HEK293 (cell line): Measurements from ENCODE around the gene ACTL6A.

ENCODE experiments used
- ZNF510 ChIP-seq: fragments of 450-650 bp; formaldehyde crosslinking; IDR thresholded peaks from 2 replicates; pipeline ENCODE4 v1.5.1; 2018; ENCODE audit warnings: mild to moderate bottlenecking, missing genetic modification characterization, missing biosample characterization; ENCODE audit not compliant: insufficient replicate concordance
- ZXDB ChIP-seq: fragments of 450-650 bp; formaldehyde crosslinking; IDR thresholded peaks from 2 replicates; pipeline ENCODE4 v1.5.1; 2016; ENCODE audit warnings: missing biosample characterization, missing genetic modification characterization
- TF ChIP-seq, protein P1 (sequence below): fragments of 450-650 bp; formaldehyde crosslinking; IDR thresholded peaks from 2 replicates; pipeline ENCODE4 v1.5.1; 2016; ENCODE audit warnings: missing biosample characterization, missing genetic modification characterization
- TF ChIP-seq, protein P2 (sequence below): fragments of 450-650 bp; formaldehyde crosslinking; IDR thresholded peaks from 2 replicates; pipeline ENCODE4 v1.5.1; 2017; ENCODE audit warnings: missing biosample characterization, missing genetic modification characterization
- TF ChIP-seq, protein P3 (sequence below): fragments of 450-650 bp; formaldehyde crosslinking; IDR thresholded peaks from 2 replicates; pipeline ENCODE4 v1.5.1; 2017; ENCODE audit warnings: missing biosample characterization, missing genetic modification characterization
- TF ChIP-seq, protein P4 (sequence below): fragments of 450-650 bp; formaldehyde crosslinking; IDR thresholded peaks from 2 replicates; pipeline ENCODE4 v1.5.1; 2017; ENCODE audit warnings: missing biosample characterization, mild to moderate bottlenecking, missing genetic modification characterization, moderate library complexity
- TF ChIP-seq, protein P5 (sequence below): fragments of 450-650 bp; formaldehyde crosslinking; IDR thresholded peaks from 2 replicates; pipeline ENCODE4 v1.5.1; 2016; ENCODE audit warnings: missing biosample characterization, missing genetic modification characterization, borderline replicate concordance

DNA sequence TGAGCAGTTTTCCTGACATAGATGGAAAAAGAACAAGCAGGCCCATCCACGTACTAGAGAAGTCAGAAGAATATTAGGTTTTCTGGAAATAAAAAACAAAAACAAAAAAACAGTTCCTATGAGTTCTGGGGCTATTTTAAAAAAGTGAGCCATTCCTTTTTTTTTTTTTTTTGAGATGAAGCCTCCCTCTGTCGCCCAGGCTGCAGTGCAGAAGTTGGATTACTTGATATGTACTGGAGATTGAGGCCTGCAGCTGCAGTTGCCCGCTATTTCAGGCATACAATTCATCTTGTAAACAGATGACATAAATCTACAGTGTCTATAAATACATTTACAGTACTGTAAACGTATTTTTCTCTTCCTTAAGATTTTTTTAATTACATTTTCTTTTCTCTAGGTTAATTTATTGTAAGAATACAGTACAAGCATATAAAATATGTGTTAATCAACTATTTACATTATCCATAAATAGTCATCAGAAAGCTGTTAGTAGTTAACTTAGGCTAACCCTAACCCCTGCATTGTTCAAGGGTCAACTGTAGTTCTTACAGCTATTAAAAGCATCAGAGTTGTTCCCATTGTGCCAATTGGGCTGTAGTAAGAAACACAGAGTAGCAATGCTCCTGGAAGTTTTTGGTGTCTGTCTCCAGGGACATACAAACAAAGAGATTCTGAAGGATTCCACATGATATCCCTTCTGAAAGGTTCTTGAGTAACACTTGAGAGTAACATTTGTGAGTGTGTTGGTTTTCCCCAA, 11.2 kb upstream of the ACTL6A start:
- TF ChIP-seq, protein P1, sequence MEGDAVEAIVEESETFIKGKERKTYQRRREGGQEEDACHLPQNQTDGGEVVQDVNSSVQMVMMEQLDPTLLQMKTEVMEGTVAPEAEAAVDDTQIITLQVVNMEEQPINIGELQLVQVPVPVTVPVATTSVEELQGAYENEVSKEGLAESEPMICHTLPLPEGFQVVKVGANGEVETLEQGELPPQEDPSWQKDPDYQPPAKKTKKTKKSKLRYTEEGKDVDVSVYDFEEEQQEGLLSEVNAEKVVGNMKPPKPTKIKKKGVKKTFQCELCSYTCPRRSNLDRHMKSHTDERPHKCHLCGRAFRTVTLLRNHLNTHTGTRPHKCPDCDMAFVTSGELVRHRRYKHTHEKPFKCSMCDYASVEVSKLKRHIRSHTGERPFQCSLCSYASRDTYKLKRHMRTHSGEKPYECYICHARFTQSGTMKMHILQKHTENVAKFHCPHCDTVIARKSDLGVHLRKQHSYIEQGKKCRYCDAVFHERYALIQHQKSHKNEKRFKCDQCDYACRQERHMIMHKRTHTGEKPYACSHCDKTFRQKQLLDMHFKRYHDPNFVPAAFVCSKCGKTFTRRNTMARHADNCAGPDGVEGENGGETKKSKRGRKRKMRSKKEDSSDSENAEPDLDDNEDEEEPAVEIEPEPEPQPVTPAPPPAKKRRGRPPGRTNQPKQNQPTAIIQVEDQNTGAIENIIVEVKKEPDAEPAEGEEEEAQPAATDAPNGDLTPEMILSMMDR (tag by site-specific recombination) = no peak
- TF ChIP-seq ZXDB (tag by site-specific recombination) (no peak), ZNF510 (tag by site-specific recombination) (no peak)
- TF ChIP-seq, protein P2, sequence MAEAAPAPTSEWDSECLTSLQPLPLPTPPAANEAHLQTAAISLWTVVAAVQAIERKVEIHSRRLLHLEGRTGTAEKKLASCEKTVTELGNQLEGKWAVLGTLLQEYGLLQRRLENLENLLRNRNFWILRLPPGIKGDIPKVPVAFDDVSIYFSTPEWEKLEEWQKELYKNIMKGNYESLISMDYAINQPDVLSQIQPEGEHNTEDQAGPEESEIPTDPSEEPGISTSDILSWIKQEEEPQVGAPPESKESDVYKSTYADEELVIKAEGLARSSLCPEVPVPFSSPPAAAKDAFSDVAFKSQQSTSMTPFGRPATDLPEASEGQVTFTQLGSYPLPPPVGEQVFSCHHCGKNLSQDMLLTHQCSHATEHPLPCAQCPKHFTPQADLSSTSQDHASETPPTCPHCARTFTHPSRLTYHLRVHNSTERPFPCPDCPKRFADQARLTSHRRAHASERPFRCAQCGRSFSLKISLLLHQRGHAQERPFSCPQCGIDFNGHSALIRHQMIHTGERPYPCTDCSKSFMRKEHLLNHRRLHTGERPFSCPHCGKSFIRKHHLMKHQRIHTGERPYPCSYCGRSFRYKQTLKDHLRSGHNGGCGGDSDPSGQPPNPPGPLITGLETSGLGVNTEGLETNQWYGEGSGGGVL (tag by site-specific recombination) = no peak
- TF ChIP-seq, protein P3, sequence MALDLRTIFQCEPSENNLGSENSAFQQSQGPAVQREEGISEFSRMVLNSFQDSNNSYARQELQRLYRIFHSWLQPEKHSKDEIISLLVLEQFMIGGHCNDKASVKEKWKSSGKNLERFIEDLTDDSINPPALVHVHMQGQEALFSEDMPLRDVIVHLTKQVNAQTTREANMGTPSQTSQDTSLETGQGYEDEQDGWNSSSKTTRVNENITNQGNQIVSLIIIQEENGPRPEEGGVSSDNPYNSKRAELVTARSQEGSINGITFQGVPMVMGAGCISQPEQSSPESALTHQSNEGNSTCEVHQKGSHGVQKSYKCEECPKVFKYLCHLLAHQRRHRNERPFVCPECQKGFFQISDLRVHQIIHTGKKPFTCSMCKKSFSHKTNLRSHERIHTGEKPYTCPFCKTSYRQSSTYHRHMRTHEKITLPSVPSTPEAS (tag by site-specific recombination) = no peak
- TF ChIP-seq, protein P4, sequence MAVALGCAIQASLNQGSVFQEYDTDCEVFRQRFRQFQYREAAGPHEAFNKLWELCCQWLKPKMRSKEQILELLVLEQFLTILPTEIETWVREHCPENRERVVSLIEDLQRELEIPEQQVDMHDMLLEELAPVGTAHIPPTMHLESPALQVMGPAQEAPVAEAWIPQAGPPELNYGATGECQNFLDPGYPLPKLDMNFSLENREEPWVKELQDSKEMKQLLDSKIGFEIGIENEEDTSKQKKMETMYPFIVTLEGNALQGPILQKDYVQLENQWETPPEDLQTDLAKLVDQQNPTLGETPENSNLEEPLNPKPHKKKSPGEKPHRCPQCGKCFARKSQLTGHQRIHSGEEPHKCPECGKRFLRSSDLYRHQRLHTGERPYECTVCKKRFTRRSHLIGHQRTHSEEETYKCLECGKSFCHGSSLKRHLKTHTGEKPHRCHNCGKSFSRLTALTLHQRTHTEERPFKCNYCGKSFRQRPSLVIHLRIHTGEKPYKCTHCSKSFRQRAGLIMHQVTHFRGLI (tag by site-specific recombination) = no peak
- TF ChIP-seq, protein P5, sequence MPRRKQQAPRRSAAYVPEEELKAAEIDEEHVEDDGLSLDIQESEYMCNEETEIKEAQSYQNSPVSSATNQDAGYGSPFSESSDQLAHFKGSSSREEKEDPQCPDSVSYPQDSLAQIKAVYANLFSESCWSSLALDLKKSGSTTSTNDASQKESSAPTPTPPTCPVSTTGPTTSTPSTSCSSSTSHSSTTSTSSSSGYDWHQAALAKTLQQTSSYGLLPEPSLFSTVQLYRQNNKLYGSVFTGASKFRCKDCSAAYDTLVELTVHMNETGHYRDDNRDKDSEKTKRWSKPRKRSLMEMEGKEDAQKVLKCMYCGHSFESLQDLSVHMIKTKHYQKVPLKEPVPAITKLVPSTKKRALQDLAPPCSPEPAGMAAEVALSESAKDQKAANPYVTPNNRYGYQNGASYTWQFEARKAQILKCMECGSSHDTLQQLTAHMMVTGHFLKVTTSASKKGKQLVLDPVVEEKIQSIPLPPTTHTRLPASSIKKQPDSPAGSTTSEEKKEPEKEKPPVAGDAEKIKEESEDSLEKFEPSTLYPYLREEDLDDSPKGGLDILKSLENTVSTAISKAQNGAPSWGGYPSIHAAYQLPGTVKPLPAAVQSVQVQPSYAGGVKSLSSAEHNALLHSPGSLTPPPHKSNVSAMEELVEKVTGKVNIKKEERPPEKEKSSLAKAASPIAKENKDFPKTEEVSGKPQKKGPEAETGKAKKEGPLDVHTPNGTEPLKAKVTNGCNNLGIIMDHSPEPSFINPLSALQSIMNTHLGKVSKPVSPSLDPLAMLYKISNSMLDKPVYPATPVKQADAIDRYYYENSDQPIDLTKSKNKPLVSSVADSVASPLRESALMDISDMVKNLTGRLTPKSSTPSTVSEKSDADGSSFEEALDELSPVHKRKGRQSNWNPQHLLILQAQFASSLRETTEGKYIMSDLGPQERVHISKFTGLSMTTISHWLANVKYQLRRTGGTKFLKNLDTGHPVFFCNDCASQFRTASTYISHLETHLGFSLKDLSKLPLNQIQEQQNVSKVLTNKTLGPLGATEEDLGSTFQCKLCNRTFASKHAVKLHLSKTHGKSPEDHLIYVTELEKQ (tag by site-specific recombination) = no peak
